AG20443 (cell line): ENCODE data around the gene MYH6.

Experiments used
- DNase-seq: peaks from one replicate; pipeline ENCODE4 v3.0.0; 2012; ENCODE audit warnings: low spot score, mixed read lengths

Gene MYH6

GRCh38 chr14:23376482-23377197, 31.4 kb downstream of the MYH6 start, which contains the start of gene CMTM5:
CMTM5 (plus strand) TSS chr14:23377046; CDS start chr14:23377252, 206 bp downstream.
- DNase-seq = no peak

- no peak for DNase-seq
These were observed 32.4 kb downstream of the MYH6 start for GRCh38 chr14:23375527-23376251.

- DNase-seq = no peak
These were observed 35.0 kb downstream of the MYH6 start for GRCh38 chr14:23373041-23373440.

GRCh38 chr14:23372509-23372908, 35.6 kb downstream of the MYH6 start, which contains the start of gene IL25:
IL25 (plus strand) TSS chr14:23372809.
- no peak for DNase-seq

- DNase-seq = no peak
These were observed 36.2 kb downstream of the MYH6 start for GRCh38 chr14:23371865-23372264.

- no peak for DNase-seq
These were observed 37.9 kb downstream of the MYH6 start for GRCh38 chr14:23370221-23370620.

- DNase-seq = peak; percentile 73
These were observed 41.6 kb downstream of the MYH6 start for GRCh38 chr14:23366426-23366921.

- DNase-seq = peak; percentile 59
These were observed 42.2 kb downstream of the MYH6 start for GRCh38 chr14:23365732-23366425.

- peak; percentile 87 for DNase-seq
These were observed 42.9 kb downstream of the MYH6 start, which contains the start of gene EFS for GRCh38 chr14:23365036-23365731. EFS (minus strand) TSS chr14:23365172; CDS start chr14:23365025, 147 bp downstream.

- DNase-seq = peak; percentile 73
These were observed 43.7 kb downstream of the MYH6 start for GRCh38 chr14:23364164-23365035.

- DNase-seq = peak; percentile 46
These were observed 45.9 kb downstream of the MYH6 start for GRCh38 chr14:23362200-23362599.

- DNase-seq = no peak
These were observed 46.3 kb downstream of the MYH6 start for GRCh38 chr14:23361763-23362162.

- peak; percentile 77 for DNase-seq
These were observed 46.8 kb downstream of the MYH6 start for GRCh38 chr14:23361320-23361719.

- no peak for DNase-seq
These were observed 47.6 kb downstream of the MYH6 start for GRCh38 chr14:23360496-23360895.

GRCh38 chr14:23359722-23360447, 48.2 kb downstream of the MYH6 start:
- DNase-seq = no peak

- no peak for DNase-seq
These were observed 48.9 kb downstream of the MYH6 start for GRCh38 chr14:23359167-23359626.

- no peak for DNase-seq
These were observed 49.4 kb downstream of the MYH6 start for GRCh38 chr14:23358553-23359166.

- no peak for DNase-seq
These were observed 50.0 kb downstream of the MYH6 start for GRCh38 chr14:23358042-23358441.

- DNase-seq = no peak
These were observed 50.8 kb downstream of the MYH6 start for GRCh38 chr14:23357261-23357660.

GRCh38 chr14:23356662-23357061, 51.4 kb downstream of the MYH6 start:
- DNase-seq = no peak
